Activated CD8-positive, alpha-beta memory T cell treated with anti-CD3 and anti-CD28 coated beads, Interleukin-2, amount 50 U/mL, for 1 hour (primary cell): ENCODE results near the gene ALDH6A1.

ENCODE experiments used
- DNase-seq: peaks from one replicate; pipeline ENCODE4 v3.0.0-alpha.2; 2020; ENCODE audit errors: extremely low read depth

The ALDH6A1 gene

GRCh38 chr14:74049876-74050495 lies 34.3 kb downstream of the ALDH6A1 start:
- DNase-seq: no peak

GRCh38 chr14:74048281-74048680 lies 36.0 kb downstream of the ALDH6A1 start:
- no peak for DNase-seq

- no peak for DNase-seq
These were observed 38.7 kb downstream of the ALDH6A1 start for GRCh38 chr14:74045522-74045921.

GRCh38 chr14:74042296-74042695 lies 42.0 kb downstream of the ALDH6A1 start:
- no peak for DNase-seq

GRCh38 chr14:74038020-74038859 lies 46.0 kb downstream of the ALDH6A1 start:
- DNase-seq: no peak

- DNase-seq: no peak
These were observed 48.7 kb downstream of the ALDH6A1 start for GRCh38 chr14:74035556-74035955.

GRCh38 chr14:74034572-74034971 lies 49.7 kb downstream of the ALDH6A1 start:
- no peak for DNase-seq

GRCh38 chr14:74029136-74029535 lies 55.1 kb downstream of the ALDH6A1 start:
- DNase-seq: no peak

GRCh38 chr14:74022346-74022745 lies 61.9 kb downstream of the ALDH6A1 start:
- no peak for DNase-seq

GRCh38 chr14:74019408-74020137 lies 64.7 kb downstream of the ALDH6A1 start:
- DNase-seq: no peak

GRCh38 chr14:74018586-74019407 lies 65.5 kb downstream of the ALDH6A1 start, which contains the start of the genes BBOF1 and ENTPD5:
TSS of gene BBOF1 (plus strand) at chr14:74019349. CDS start at chr14:74019479, 130 bp downstream.
TSS of gene ENTPD5 (minus strand) at chr14:74019288. CDS start at chr14:73988102, 31,186 bp downstream.
- peak; percentile 51 for DNase-seq

GRCh38 chr14:74018174-74018585 lies 66.1 kb downstream of the ALDH6A1 start:
- no peak for DNase-seq

GRCh38 chr14:74015963-74016362 lies 68.3 kb downstream of the ALDH6A1 start:
- DNase-seq: no peak

- no peak for DNase-seq
These were observed 69.1 kb downstream of the ALDH6A1 start for GRCh38 chr14:74015176-74015575.

- no peak for DNase-seq
These were observed 70.0 kb downstream of the ALDH6A1 start for GRCh38 chr14:74014299-74014698.

GRCh38 chr14:74008843-74009499 lies 75.3 kb downstream of the ALDH6A1 start:
- DNase-seq: no peak
